Pancreas (tissue), 10 donors: ENCODE measurements around the gene TTC36. TPM values are rescaled to one million over a fixed set of nuclear protein-coding genes. Genes with fewer than 3 reads are reported as not detected.
A peak's percentile ranks its signal among the peaks of the same experiment; 100 is the strongest.
"Not testable (repeated sequence)": the region's sequence is repeated elsewhere in the genome, so short reads cannot be mapped to it uniquely, and the experiment has no call there.

Experiments
- ATAC-seq, 4 donors: fragments of 200-7000 bp; cut with Tn5 transposase; one replicate each; pipeline versions ENCODE4 v1.8.0 to v1.9.1; 2020; ENCODE audit warnings: mild to moderate bottlenecking in 4 of 4, moderate library complexity in 4 of 4
- DNase-seq, 6 donors: peaks; one replicate each; pipeline ENCODE4 v3.0.0-alpha.2; 2020
- FAIRE-seq: peaks from 2 replicates; lab custom pipeline; 2012; peaks lifted over from hg19 to GRCh38; lab: Jason Lieb, UNC
- H3K27ac ChIP-seq, 4 donors: fragments of 200-600 bp; sonication (generic); 1 replicate in 3 of 4; 2 replicates in 1 of 4; pipeline versions ENCODE4 v1.5.0 to v1.8.0; 2020
- H3K27me3 ChIP-seq, 4 donors: fragments of 200-600 bp; one replicate each; pipeline ENCODE4 v1.8.0; 2021
- H3K36me3 ChIP-seq, 3 donors: fragments of 200-600 bp; sonication (generic) in 1 of 3; one replicate each; pipeline versions ENCODE4 v1.5.0 to v1.8.0; 2020 to 2021
- H3K4me1 ChIP-seq, 3 donors: fragments of 200-600 bp; one replicate each; pipeline ENCODE4 v1.8.0; 2021
- H3K4me3 ChIP-seq, 4 donors: fragments of 200-600 bp; sonication (generic) in 2 of 4; one replicate each; pipeline versions ENCODE4 v1.5.0 to v1.8.0; 2020 to 2021
- H3K9me3 ChIP-seq, 4 donors: fragments of 200-600 bp; one replicate each; pipeline ENCODE4 v1.8.0; 2021
- CTCF ChIP-seq, 4 donors: fragments of 200-600 bp; sonication (generic) in 3 of 4; IDR thresholded peaks; one replicate each; pipeline versions ENCODE4 v1.5.0 to v1.8.0; 2021; ENCODE audit warnings: antibody characterized with exemption in 4 of 4
- WGBS, 2 donors: extraction: QIAGEN DNeasy Blood & Tissue Kit; methylation state at CpG; one replicate each; pipeline ENCODE4 v1.1.7; 2013; 5-methylcytosine and 5-hydroxymethylcytosine counted together
- intact Hi-C, 3 donors: fragments of 100-400 bp; cut with DNase I; formaldehyde crosslinking; loops; one replicate each; pipeline versions ENCODE4 v1.11.1 to v1.14.2; 2022
- polyA plus RNA-seq, 2 donors: library from polyadenylated mRNA; stranded (reverse); fragments of 200-250 nt; gene quantifications; one replicate each; pipeline ENCODE4 v1.2.3, GENCODE V29; 2013
- total RNA-seq, 6 donors: library from RNA; stranded (reverse); fragmentation: NEBNext Ultra II Directional in 4 of 6; extraction: Animal tissue kit (Norgen Biotek cat#: 25700) in 4 of 6; gene quantifications; one replicate each; pipeline versions ENCODE4 v1.2.1 to v1.2.4, GENCODE V29; 2021 to 2023
- donor health status: healthy with polysubstance abuse.
- donor health status: DM: no; HTN: no; CAD: no; lungs with moderate emphysema.
- donor health status: DM: no; HTN: no; CAD: no.
- donor health status: control.
- donor health status: control.
- donor health status: Bipolar disorder and iron deficiency.
- donor health status: DM: yes; HTN: yes; CAD: no.
- donor health status: DM: no; HTN: no; CAD: no.
- donor health status: DM: no; HTN: no; CAD: no.
- donor health status: DM: yes; HTN: yes; CAD: no.

TTC36 gene
- total and polyA plus RNA-seq, 8 donors = 0.64 to 0.92 (median 0.75) TPM; not detected in 1

GRCh38 chr11:118560806-118561205, 33.5 kb downstream of the TTC36 start:
- Histone ChIP-seq H3K4me3 (no peak overlapping the region), H3K36me3 (peaks cover 0 to 5% (median 3%) of the 10 kb centered on the region in 3 donors), H3K4me1 (no peaks in the 10 kb centered on the region), H3K9me3 (no peaks in the 10 kb centered on the region), H3K27me3 (no peaks in the 10 kb centered on the region), H3K27ac (no peak overlapping the region)
- TF ChIP-seq CTCF (IDR thresholded peaks at IDR 0.05) = no peak
- ATAC-seq (no peak), FAIRE-seq (no peak), DNase-seq (no peak)
- 88 to 94% methylated on average over 4 of the region's 4 CpGs for WGBS, 2 donors
- intact Hi-C loops = no loop called here

- FAIRE-seq = no peak
- H3K27ac ChIP-seq = no peak overlapping the region
- peak overlapping the region in 2 of 4 donors; percentile 55 to 64 for H3K4me3 ChIP-seq
- TF ChIP-seq CTCF (IDR thresholded peaks at IDR 0.05) = no peak
- H3K9me3 ChIP-seq = no peaks in the 10 kb centered on the region
- no peak for DNase-seq
- H3K36me3 ChIP-seq = no peaks in the 10 kb centered on the region
- no peaks in the 10 kb centered on the region for H3K4me1 ChIP-seq
- ATAC-seq = peak in 3 of 4 donors; percentile 4 to 17 (median 4)
- intact Hi-C loops = no loop called here
- no peaks in the 10 kb centered on the region for H3K27me3 ChIP-seq
- WGBS, 2 donors = 26 to 40% methylated on average over 5 of the region's 5 CpGs
Observed at GRCh38 chr11:118565051-118565450, 37.8 kb downstream of the TTC36 start.

- 74 to 86% methylated on average over 2 of the region's 2 CpGs for WGBS, 2 donors
- Histone ChIP-seq H3K9me3 (no peaks in the 10 kb centered on the region), H3K4me3 (no peak overlapping the region), H3K27ac (no peak overlapping the region), H3K4me1 (peaks cover 6 to 16% (median 6%) of the 10 kb centered on the region in 3 donors), H3K36me3 (no peaks in the 10 kb centered on the region), H3K27me3 (no peaks in the 10 kb centered on the region)
- DNase-seq (no peak), FAIRE-seq (no peak), ATAC-seq (no peak)
- intact Hi-C loops = no loop called here
- TF ChIP-seq CTCF (IDR thresholded peaks at IDR 0.05) = no peak
Observed at GRCh38 chr11:118569670-118570069, 42.4 kb downstream of the TTC36 start.

GRCh38 chr11:118570787-118571186, 43.5 kb downstream of the TTC36 start:
- H3K4me1 ChIP-seq = peaks cover 6 to 27% (median 7%) of the 10 kb centered on the region in 3 donors
- WGBS, 2 donors = 96 to 97% methylated on average over 1 of the region's 1 CpG
- FAIRE-seq (no peak), ATAC-seq (no peak), DNase-seq (no peak)
- no peak for TF ChIP-seq CTCF (IDR thresholded peaks at IDR 0.05)
- intact Hi-C loops = no loop called here
- H3K27me3 ChIP-seq = no peaks in the 10 kb centered on the region
- H3K9me3 ChIP-seq = no peaks in the 10 kb centered on the region
- no peak overlapping the region for H3K27ac ChIP-seq
- no peak overlapping the region for H3K4me3 ChIP-seq
- H3K36me3 ChIP-seq = no peaks in the 10 kb centered on the region

GRCh38 chr11:118571701-118572060, 44.4 kb downstream of the TTC36 start:
- peak in 2 of 4 donors; percentile 8 to 18 for ATAC-seq
- H3K27ac ChIP-seq = peak overlapping the region; percentile 95 to 99 (median 98)
- DNase-seq, H3K36me3 ChIP-seq, H3K9me3 ChIP-seq, FAIRE-seq, intact Hi-C loops, H3K27me3 ChIP-seq: not testable (repeated sequence)
- H3K4me3 ChIP-seq = peak overlapping the region; percentile 89 to 95 (median 90)
- WGBS, 2 donors = 12 to 26% methylated on average over 15 of the region's 15 CpGs
- peaks cover 10 to 35% (median 11%) of the 10 kb centered on the region in 3 donors for H3K4me1 ChIP-seq
